Astrocyte of the spinal cord (primary cell): Measurements from ENCODE around the gene PLET1.

ENCODE experiments used
- DNase-seq: peaks from one replicate; pipeline ENCODE4 v3.0.0; 2011; ENCODE audit warnings: low read depth, low spot score
- H3K4me3 ChIP-seq: 2 replicates; pipeline ENCODE4 v1.5.1; 2011; ENCODE audit warnings: low read depth, mild to moderate bottlenecking, low read length, moderate library complexity
- CTCF ChIP-seq: IDR thresholded peaks from 2 replicates; pipeline ENCODE4 v1.5.1; 2012; ENCODE audit warnings: low read depth, mild to moderate bottlenecking, low read length, inconsistent platforms
- in situ Hi-C: cut with HindIII; loops from 2 replicates; pipeline ENCODE4 v1.10.0; 2017; ENCODE audit warnings: low sequenced_read_pairs

PLET1 gene

GRCh38 chr11:112288021-112288420 lies 27.4 kb upstream of the PLET1 start:
- TF ChIP-seq CTCF, result no peak
- DNase-seq, result no peak
- H3K4me3 ChIP-seq, result no peak overlapping the region
- in situ Hi-C loops, result no loop called here

GRCh38 chr11:112285841-112286311 lies 25.2 kb upstream of the PLET1 start:
- TF ChIP-seq CTCF, result no peak
- no peak overlapping the region for H3K4me3 ChIP-seq
- peak; percentile 25 for DNase-seq
- in situ Hi-C loops, result no loop called here

DNA sequence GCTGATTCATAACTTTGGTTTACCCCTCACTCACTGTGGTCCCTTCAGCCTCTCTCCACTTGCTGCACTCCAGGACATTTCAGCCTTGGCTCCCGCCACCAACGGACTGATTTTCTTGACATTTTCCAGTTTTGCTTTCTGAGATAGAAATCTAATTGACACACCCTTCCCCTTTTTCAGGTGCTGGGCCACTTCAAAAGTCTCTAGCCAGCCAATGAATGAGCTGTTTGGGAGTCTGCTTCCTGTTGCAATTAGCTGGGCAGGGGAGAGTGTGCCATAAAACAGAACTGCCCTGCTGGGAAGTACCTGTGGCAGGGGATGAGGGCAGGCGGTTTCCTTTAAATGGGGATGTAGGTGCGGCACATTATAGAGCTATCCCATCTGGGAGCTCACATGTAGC lies 21.1 kb upstream of the PLET1 start:
- DNase-seq, result no peak
- in situ Hi-C loops, result no loop called here
- H3K4me3 ChIP-seq, result no peak overlapping the region
- no peak for TF ChIP-seq CTCF

- in situ Hi-C loops, result no loop called here
- peak overlapping the region; percentile 44 for H3K4me3 ChIP-seq
- peak; percentile 74 for TF ChIP-seq CTCF
- DNase-seq, result peak; percentile 82
Observed at GRCh38 chr11:112280268-112281126, 19.8 kb upstream of the PLET1 start.

GRCh38 chr11:112279901-112280267 lies 19.2 kb upstream of the PLET1 start:
- peak overlapping the region; percentile 44 for H3K4me3 ChIP-seq
- peak; percentile 75 for TF ChIP-seq CTCF
- DNase-seq, result peak; percentile 64
- in situ Hi-C loops, result no loop called here

- no peak overlapping the region for H3K4me3 ChIP-seq
- in situ Hi-C loops, result no loop called here
- TF ChIP-seq CTCF, result no peak
- no peak for DNase-seq
Observed at GRCh38 chr11:112278803-112279202, 18.1 kb upstream of the PLET1 start.
